ENCODE data around the gene PEX5L. TPM values are rescaled to one million over a fixed set of nuclear protein-coding genes. Genes with fewer than 3 reads are reported as not detected.

The PEX5L gene
- total RNA-seq, 4 donors from 2014 or later = 29.1 to 36.5 (median 32.3) TPM

DNA sequence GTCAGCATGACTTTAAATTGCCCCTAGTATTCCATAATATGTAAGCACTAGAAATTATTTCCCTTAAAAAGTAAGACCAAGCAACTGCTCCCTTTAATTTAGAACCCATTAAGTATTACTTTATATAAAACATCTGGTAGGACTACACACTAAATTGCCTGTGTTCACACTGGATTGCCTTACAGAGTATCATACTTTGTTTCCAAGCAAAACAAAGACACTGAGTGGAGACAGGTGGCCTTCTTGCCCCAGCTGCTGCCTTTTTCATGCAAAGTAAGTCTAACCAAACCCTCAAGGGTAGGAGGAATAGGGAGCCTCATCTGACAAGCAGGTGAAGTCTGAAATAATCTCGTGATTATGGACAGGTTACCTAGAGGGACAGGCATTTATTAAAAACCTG, 87.3 kb downstream of the PEX5L start:
- Histone ChIP-seq H3K27me3 (no peaks in the 10 kb centered on the region), H3K9me3 (no peaks in the 10 kb centered on the region), H3K36me3 (no peaks in the 10 kb centered on the region), H3K27ac (no peak overlapping the region), H3K4me1 (peaks cover 0 to 4% (median 0%) of the 10 kb centered on the region in 4 donors), H3K4me3 (no peak overlapping the region)
- DNase-seq (ENCODE audit: low spot score in 2 of 2) = no peak
- WGBS, 2 donors = 45 to 48% methylated on average over 1 of the region's 1 CpG
- TF ChIP-seq EP300 (IDR thresholded peaks at IDR 0.05) (no peak), POLR2A (IDR thresholded peaks at IDR 0.05) (no peak)
- TF ChIP-seq, protein P1, sequence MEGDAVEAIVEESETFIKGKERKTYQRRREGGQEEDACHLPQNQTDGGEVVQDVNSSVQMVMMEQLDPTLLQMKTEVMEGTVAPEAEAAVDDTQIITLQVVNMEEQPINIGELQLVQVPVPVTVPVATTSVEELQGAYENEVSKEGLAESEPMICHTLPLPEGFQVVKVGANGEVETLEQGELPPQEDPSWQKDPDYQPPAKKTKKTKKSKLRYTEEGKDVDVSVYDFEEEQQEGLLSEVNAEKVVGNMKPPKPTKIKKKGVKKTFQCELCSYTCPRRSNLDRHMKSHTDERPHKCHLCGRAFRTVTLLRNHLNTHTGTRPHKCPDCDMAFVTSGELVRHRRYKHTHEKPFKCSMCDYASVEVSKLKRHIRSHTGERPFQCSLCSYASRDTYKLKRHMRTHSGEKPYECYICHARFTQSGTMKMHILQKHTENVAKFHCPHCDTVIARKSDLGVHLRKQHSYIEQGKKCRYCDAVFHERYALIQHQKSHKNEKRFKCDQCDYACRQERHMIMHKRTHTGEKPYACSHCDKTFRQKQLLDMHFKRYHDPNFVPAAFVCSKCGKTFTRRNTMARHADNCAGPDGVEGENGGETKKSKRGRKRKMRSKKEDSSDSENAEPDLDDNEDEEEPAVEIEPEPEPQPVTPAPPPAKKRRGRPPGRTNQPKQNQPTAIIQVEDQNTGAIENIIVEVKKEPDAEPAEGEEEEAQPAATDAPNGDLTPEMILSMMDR (IDR thresholded peaks at IDR 0.05) = no peak

DNA sequence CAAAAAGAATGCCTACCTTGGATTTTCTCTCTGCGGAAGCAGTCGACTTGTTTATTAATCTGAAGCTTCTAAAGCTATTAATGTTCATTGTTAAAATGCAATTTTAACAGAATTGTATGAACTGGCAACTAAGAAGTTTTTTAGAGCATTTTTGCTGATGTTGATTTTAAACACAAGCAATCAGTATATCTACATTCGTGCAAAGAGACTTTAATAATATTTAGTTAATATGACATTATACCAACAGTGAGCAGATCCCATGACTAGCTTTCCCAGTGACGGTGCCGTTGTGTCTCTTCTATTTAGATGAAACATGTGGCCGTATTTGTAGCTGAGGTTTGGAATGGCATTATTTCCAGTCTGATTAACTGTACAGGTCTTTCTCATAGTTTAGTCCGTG, 88.0 kb downstream of the PEX5L start:
- WGBS, 2 donors = 63 to 67% methylated on average over 7 of the region's 7 CpGs
- no peak for DNase-seq (ENCODE audit: low spot score in 2 of 2)
- H3K9me3 ChIP-seq = no peaks in the 10 kb centered on the region

DNA sequence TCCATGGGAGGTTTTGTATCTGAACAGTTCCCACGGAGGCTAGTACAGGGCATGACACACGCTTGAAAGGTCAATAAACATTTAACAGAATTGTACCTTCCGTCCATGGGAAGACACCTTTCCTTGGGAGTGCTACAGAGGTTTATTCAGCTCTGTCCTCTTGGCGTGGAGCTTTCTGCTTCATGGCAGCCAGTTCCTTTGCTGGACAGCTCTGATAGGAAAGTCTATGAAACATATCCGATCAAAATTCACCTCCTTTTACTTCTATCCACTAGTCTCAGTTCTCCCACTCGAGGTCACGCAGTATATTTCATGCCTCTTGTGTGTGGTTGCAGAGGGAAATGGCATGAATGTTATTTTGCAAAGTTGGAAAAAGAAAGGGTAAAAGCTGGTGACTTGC, 91.2 kb downstream of the PEX5L start:
- TF ChIP-seq POLR2A (IDR thresholded peaks at IDR 0.05) (no peak), EP300 (IDR thresholded peaks at IDR 0.05) (no peak)
- TF ChIP-seq, protein P1 (IDR thresholded peaks at IDR 0.05) = no peak
- H3K4me1 ChIP-seq = peaks cover 0 to 14% (median 0%) of the 10 kb centered on the region in 4 donors
- H3K4me3 ChIP-seq = no peak overlapping the region
- no peaks in the 10 kb centered on the region for H3K36me3 ChIP-seq
- WGBS, 2 donors = 78 to 81% methylated on average over 7 of the region's 7 CpGs
- no peak overlapping the region for H3K27ac ChIP-seq
- no peaks in the 10 kb centered on the region for H3K9me3 ChIP-seq
- no peak for DNase-seq (ENCODE audit: low spot score in 2 of 2)
- H3K27me3 ChIP-seq = no peaks in the 10 kb centered on the region

More for the DNA sequence above, 88.0 kb downstream of the PEX5L start:
- TF ChIP-seq EP300 (IDR thresholded peaks at IDR 0.05) (no peak), POLR2A (IDR thresholded peaks at IDR 0.05) (no peak)
- TF ChIP-seq, protein P1 (IDR thresholded peaks at IDR 0.05) = no peak
- Histone ChIP-seq H3K4me1 (peaks cover 0 to 3% (median 0%) of the 10 kb centered on the region in 4 donors), H3K4me3 (no peak overlapping the region), H3K27me3 (no peaks in the 10 kb centered on the region), H3K27ac (no peak overlapping the region), H3K36me3 (no peaks in the 10 kb centered on the region)

DNA sequence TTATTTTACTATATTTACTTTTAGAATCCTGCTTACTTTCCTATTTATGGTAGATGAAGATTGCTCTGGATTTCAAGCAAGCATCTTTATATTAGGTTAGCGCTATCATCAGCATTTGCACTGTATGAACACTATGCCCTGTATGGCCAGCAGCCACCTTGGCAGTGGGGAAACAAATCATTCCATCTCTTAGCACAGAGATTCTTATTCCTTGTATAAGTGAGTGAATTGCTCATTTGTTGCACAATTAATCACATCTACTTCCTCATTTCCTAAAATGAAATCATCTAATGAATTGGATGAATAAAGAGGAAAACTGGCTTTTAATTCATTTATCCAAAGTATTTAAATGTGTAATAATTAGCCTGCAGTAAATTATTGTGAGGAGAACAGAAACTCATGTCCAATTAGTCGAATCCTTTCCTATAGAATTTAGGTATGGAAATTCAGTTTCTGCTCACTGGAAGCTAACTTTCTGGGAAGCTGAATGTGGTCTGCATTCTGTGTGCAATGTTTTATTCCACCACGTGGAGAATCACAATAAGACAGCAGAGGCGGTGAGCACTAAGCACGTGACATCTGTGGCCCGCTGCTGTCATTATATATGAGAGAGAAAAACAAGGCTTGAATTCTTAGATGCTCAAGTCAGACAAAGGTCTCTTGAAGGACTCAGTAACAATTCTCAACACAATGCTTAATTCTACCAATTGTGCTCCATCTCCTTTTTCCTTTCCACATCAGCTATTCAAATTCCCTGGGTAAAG, 93.4 kb downstream of the PEX5L start:
- Histone ChIP-seq H3K27ac (peak overlapping the region in 2 of 4 donors; percentile 51 to 62), H3K36me3 (no peaks in the 10 kb centered on the region), H3K27me3 (no peaks in the 10 kb centered on the region), H3K4me1 (peaks cover 0 to 11% (median 0%) of the 10 kb centered on the region in 4 donors), H3K4me3 (no peak overlapping the region), H3K9me3 (no peaks in the 10 kb centered on the region)
- no peak for TF ChIP-seq POLR2A (IDR thresholded peaks at IDR 0.05)
- TF ChIP-seq EP300 (IDR thresholded peaks at IDR 0.05) = peak in 1 of 2 donors; percentile 16
- no peak for DNase-seq (ENCODE audit: low spot score in 2 of 2)
- WGBS, 2 donors = 49 to 52% methylated on average over 6 of the region's 6 CpGs

DNA sequence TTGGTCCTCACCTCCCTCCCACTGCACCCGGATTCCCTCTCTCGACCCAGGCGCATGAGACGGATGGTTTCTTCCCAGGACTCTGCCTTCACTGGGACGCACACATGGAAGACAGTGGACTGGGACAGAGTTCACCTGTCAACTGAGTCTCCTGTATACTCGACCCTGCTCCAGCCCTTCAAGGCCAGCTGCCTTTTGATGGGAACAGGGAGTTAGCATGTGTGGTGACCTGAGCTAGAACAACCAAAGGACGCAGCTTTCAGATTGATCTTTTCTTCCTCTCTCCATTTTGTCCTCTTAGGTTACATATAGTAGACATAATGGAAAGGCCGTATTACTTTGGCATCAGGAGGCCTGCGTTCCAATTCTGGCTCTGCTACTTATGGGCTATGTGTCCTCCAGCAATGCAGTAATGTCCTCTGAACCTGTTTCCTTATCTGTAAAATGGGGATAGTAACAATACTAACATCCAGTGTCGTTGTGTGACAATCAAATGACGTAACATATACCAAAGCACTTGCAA, 94.1 kb downstream of the PEX5L start:
- TF ChIP-seq EP300 (IDR thresholded peaks at IDR 0.05) = no peak
- TF ChIP-seq, protein P1 (IDR thresholded peaks at IDR 0.05) = no peak
- no peak for TF ChIP-seq POLR2A (IDR thresholded peaks at IDR 0.05)
- no peak for DNase-seq (ENCODE audit: low spot score in 2 of 2)
- H3K9me3 ChIP-seq = no peaks in the 10 kb centered on the region
- H3K4me3 ChIP-seq = peak overlapping the region; percentile 4 to 37 (median 14)
- no peaks in the 10 kb centered on the region for H3K36me3 ChIP-seq
- H3K27ac ChIP-seq = peak overlapping the region in 3 of 4 donors; percentile 12 to 65 (median 62)
- no peaks in the 10 kb centered on the region for H3K27me3 ChIP-seq
- H3K4me1 ChIP-seq = peaks cover 0 to 11% (median 0%) of the 10 kb centered on the region in 4 donors
- WGBS, 2 donors = 58 to 62% methylated on average over 11 of the region's 11 CpGs

Measured in tibial nerve (tissue), 4 donors.